Globus pallidus (tissue), 1 donor: Measurements from ENCODE around the gene IL1RL1.

Experiments used
- DNase-seq: peaks from one replicate; pipeline ENCODE4 v3.0.0-alpha.2; 2015; ENCODE audit warnings: low spot score

The IL1RL1 gene

DNA sequence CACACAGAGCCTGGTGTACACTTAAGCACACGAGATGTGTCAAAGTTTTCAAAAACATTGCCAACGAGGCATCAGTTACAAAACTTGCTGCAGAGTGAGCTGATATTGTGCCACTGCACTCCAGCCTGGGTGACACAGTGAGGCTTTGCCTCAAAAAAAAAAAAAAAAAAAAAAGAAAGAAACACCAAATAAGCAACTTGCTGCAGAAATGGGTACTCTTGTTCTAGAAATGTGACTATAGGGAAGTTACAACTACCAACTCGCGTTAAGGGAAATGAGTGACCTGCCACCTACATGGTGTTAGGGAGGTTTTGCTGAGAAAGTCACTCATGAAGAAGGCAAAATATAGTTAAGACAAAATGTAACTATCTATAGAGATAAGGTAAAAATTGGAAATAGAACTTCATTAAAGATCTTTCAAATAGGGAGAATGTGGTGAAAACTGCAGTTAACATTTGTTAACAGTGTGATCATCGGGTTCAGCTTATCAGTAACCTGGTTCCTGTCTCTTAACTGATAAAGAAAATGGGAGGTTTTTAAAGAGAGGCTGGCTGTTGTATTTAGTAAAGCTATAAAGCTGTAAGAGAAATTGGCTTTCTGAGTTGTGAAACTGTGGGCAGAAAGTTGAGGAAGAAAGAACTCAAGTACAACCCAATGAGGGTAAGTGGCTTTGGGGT lies at the start of gene IL1RL1:
Gene IL1RL1, plus strand, starts transcription at position 600 of the 677 bp plus-strand sequence. CDS start 26,702 bp downstream, outside the sequence.
- DNase-seq, result no peak

DNA sequence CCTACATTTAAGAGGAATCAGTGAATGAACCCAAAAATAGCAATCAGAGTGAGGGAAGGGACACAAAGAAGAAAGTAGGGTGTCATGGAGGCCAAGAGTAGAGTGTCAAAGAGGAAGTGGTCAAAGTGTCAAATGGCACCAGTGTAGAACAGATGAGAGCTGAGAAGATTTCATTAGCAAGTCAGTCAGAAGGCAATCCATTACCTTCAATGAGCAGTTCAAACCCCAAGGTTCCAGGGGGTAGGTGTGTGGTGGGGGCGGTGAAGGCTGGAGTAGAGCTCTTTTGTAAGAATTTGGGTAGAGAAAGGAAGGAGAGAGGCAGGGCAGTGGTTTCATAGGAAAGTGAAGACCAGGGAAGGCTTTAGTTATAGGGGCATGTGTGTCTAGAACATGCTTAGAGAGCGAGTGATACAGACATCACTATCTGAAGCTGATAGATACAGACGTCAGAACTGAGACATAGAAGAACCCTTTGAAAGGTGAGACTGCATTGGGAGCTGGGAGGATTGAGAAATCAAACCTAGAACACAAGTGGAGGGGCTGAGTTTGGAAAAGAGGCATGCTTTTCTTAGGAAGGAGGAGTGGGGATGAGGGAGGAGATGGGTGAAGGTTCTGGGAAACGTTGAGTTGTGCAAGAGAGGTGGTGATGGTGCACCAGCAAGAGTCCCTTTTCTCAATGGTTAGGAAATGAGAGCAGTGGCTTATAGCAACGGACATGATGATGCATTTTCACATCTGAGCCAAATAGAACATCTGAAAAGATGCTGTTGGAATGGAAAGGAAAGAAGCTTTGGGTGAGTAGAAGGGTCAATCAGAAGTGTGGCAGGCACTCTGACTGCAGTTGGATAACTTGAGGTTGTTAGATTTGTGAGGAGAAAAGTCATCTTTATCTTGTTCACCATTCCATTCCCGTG lies 48.9 kb upstream of the IL1RL1 start:
- DNase-seq, result no peak

DNA sequence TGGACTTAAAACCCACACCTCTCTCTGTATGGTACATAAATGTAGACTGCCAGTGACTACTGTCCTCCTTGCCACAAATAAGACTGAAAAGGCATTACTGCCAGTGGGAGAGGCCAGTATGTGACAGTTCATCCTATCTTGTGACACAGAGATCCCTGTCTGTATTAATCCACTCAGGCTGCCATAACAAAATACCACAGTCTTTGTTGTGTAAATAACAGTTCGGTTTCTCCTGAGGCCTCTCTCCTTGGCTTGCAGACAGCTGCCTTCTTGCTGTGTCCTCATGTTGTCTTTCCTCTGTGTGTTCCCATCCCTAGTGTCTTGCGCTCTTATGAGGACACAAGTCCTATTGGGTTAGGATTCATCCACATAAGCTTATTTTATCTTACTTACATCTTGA lies 46.4 kb upstream of the IL1RL1 start:
- no peak for DNase-seq

DNA sequence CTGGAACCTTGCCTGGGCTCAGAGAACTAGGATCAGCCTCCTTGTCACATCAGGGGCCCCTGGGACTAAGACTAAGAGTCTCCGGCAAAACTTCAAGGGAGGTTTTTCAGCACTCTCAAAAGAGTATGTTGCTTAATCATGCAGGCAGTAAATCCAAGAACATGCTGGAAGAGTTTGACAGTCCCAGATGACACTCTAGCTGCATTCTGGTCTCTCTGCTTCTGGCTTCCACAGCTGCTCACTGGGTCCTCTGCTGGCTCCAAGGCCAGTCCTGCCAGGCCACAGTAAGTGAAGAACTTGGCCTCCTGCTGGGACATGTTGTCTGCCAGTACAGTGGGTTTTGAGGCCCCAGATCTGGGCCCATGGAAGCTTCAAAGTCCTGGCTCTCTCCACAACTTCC lies 45.2 kb upstream of the IL1RL1 start:
- no peak for DNase-seq

DNA sequence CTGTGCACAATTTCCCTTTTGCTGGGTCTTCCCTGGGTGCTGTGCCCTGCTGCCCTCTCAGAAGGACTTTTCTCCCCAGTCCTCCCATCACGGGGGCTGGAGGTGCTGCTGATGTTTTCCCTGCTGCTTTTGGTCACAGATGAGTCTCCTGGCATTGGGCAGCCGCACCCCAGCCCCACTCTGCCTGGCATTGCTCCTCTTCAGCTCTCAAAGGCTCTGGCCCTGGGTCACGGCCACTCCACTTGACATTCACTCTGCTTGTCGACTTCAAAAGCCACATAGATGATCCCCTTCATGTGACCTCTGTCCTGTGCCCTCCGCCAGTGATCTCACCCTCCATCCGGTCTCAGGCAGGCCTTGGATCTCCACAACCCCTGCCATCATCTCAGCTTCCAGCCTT lies 43.6 kb upstream of the IL1RL1 start:
- DNase-seq, result no peak

DNA sequence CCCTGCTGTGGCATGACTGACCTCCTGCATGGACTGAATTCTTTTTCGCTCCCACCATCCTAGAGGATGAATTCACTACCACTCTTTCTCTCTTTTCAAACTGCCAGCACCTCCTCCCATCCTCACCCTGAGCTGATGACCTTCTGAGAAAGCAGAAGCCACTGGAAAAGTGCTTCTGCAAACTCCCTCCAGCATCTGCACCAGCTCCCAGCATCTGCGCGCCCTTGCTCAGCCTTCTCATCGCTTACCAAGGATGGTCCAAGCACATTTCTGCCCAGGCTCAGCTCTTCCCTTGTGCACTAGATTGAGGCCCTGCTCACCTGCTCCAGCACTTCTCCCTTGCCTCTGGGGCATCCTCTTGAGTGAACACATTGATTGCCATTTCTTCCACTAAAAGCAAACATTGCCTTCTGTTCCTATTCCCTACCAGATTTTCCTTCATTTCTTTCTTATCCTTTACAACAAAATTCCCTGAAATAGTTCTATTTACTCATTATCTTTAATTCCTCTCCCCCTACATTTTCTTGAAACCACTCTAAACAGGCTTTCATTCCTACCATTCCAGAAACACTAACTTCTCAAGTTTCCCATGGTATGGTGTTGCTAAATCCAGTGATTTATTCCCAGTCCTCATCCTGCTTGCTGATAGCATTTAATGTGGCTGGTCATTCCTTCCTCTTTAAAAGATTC lies 42.7 kb upstream of the IL1RL1 start:
- no peak for DNase-seq

DNA sequence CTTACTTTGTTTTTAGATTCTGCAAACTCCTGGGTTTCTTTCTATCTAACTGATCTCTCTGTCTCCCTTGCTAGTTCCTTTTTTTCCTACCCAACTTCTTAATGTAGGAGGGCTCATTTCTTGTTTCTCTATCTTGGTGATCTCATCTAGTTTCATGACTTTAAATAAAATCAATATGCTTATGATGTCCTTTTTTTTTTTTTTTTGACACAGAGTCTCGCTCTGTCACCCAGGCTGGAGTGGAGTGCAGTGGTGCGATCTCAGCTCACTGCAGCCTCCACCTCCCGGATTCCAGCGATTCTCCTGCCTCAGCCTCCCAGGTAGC lies 42.2 kb upstream of the IL1RL1 start:
- DNase-seq, result no peak

DNA sequence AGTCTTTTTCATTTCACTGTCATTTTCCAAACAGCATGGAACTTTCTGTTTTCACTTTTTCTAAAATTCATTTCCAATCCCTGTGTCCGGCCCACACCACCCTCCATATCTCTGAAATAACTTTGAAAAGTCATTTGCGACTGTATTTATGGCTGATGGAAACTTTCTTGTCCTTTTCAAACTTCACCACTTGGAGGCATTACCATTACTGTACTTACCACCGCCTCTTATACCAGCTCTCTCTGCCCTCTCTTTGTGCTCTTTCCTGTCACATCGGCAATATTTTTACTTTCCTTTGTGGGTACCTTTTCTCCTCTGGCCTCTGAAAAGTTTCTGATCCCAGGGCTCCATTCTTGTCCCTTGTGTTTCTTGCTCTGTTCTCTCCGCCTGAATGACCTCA lies 39.5 kb upstream of the IL1RL1 start:
- no peak for DNase-seq

DNA sequence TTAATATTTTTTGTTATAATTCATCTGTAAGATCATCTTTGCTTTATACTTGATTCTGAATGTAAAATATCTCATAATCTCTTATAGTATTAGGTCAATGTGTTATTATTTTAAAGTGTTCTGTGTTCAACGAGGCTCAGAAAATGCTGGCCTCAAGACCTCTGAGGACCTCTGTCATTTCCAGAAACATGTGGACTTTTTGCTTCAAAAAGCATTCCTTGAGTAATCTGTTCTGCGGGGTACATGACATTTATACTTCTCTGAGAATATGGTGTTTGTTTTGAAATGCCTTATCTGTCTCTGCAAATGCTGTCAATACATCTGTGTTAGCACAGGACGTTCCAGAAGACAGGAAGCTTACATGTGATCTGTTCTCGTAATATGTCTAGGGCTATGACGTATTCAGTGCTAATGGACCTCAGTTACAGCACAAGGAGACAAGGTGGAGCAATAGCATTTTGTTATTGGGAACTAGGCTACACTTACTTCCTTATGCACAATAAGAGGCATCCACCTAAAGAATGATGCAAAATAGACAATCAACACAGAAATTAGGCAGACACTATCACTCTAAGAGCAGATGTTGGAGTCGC lies 37.6 kb upstream of the IL1RL1 start:
- DNase-seq, result no peak

DNA sequence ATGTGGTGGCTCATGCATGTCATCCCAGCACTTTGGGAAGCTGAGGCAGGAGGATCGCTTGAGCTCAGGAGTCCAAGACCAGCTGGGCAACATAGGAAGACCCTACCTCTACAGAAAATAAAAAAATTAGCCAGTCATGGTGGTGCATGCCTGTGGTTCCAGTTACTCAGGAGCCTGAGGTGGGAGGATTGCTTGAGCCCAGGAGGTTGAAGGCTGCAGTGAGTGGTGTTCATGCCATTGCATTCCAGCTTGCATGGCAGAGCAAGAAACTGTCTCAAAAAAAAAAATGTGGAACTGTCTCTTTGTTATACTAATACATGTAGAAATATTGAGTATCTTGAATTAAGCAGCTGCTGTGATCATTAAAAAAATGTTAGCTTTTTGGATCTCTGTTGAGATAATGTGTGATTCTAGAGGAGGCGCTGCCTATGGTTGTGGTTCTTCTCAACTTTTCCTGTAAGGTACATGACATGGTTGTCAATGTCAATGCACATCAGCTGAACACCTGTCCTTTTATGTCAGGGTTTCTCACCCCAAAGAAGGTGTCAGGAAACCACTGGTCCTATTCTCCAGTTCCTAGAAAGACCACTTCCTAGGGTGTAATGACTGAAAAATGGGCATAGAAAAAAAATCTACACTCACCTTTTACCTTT lies 34.7 kb upstream of the IL1RL1 start:
- no peak for DNase-seq

DNA sequence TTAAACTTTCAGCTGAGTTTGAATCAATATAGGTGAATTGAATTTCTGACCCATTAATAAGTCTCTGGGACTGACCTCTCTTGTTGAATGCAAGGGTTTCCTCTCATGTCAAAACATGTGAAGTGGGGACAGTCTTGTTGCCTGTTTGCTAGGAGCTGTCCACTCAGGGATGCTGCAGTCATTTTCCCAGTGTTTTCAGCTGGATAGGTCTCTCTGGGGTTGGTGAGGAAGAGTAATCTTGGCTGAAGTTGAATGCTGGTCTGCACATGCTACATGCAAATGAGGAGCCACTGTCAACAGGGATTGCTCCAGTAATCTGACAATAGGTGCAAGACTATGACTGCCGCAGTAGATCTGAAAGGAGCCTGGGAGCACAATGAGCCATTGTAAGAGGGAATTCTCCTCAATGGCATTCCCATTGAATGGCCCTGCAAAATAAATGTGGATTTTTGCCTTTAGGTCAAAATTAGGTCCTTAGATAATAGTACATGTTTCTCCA lies 34.1 kb upstream of the IL1RL1 start:
- DNase-seq, result no peak

DNA sequence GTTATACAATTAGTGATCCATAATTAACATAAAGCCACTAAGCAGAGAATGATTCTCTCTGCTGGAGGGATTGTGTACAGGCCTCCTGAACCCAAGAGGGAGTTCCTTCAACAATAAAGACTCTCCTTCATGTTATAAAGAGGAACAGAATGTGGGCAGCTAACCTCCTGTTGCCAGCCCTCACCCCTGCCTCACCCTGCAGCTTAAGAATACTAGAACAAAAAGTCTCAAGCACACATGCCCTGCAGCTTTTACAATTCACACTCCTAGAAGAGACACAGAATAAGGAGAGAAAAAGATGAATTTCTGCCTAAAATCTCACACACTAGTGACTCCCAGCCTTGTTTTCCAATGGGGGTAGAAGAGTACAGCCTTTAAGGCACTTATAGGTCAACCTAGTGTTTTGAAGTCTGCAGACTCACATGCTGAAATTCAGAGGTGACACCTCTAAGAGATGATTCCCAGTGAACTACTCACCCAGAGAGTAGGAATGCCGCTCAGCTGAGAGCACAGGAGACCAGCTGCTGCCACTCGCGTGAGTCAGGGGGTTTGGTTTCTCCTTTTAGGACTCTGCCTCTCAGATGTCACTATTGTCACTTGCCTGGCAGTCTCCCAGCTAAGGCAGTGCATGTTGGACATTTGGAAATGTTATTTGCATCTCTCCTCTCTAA lies 32.5 kb upstream of the IL1RL1 start:
- DNase-seq, result no peak

DNA sequence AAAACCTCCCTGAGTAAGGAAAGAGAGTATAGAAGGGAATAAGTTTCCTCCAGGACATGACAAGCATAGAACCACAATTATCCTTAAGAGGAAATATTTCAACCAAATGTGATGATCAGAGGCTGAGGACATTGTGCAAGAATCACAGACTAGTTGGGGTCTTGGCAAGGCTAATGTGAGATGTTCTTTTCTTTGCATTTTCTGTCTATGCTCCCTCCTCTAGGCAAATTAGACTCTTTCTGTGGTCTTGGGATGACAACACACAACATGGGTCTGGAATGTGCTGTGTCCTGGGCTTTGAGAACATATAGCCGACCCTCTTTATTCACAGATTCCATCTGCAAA lies 32.0 kb upstream of the IL1RL1 start:
- no peak for DNase-seq

DNA sequence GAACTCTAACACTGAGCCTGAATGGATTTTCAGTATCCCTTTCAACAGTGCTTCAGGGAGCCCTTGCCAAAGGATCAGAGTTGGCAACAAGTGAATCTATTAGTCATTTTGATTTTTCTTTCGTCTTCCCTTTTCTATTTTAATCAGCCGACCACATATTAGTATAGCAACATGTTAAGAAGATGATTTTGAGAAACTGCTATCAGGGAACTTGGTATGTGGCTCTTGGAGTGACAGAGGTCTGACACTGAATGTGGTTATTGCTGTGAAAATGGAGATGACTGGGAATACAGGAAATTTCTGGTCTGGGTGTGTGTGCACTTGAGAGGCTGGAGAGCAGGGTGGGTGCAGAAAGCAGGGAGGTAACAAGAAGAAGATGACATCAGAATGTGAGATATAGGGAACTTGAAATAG lies 28.7 kb upstream of the IL1RL1 start:
- no peak for DNase-seq

DNA sequence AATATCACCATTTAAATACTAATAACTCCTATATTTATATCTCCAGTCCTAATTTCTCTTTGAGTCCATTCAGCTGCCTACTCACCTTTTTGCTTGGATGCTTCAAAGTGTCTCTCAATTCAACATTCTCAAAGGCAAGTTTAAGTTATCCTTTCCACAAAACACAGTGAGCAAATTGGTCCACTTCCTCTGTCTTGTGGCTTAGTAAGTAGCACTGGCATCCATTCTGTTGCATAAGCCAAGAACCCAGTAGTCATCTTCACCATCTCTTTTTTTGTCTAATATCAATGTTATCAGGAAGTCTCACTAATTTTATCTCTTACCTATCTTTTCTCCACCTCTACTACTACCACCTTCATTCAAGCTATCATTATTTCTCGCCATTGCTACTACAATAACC lies 27.4 kb upstream of the IL1RL1 start:
- no peak for DNase-seq

DNA sequence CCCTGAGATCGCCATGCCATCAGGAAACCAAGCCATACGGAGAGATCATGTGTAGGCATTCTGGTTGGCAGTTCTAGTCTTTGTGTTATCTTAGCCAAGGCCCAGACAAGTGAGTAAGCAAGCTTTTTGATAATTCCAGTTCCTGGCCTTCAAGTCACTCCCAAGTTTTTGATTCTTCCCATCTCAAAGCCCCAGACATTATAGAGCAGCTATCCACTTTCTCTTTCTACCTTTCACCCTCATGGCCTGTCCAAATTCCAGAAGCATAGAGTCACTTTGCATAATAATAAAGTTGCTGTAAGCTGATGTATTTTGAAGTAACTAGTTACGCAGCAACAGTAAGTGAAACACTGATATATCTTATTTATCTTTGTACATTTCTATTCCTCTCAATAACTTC lies 26.8 kb upstream of the IL1RL1 start:
- DNase-seq, result no peak

DNA sequence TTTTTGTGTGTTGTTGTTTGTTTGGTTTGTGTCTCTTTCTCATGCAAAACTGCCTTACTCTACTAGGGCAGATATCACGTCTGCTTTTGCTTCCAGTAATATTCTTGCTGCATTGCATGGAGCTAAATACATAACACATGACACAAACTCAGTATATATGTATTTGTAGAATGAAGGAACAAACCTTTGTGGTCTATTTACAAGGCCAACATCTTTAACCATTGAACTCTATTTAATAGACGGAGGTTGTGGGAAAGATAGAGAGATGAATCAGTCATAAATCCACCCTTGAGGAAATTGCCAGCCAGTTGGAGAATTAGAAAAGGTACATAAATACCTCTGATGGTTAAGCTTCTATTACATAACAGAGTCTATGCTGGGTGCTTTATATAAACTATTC lies 26.0 kb upstream of the IL1RL1 start:
- DNase-seq, result no peak

DNA sequence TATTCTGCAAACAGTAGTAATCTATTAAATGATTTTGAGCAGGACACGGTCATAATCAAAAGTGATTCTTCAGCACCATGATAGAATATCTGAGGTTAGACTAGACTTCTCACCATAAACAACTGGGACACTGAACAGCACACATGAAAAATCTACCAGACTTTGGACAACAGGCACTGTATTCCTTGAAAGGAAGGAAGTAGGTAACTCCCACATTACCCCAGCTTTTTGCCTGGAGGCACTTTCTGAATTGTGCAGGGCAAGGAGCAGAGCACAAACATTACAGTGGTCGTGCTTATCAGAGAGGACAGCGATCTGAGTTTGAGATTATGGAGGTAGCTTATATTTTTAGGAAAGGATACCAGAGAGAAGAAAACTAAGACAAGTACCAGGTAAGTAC lies 25.3 kb upstream of the IL1RL1 start:
- DNase-seq, result no peak

DNA sequence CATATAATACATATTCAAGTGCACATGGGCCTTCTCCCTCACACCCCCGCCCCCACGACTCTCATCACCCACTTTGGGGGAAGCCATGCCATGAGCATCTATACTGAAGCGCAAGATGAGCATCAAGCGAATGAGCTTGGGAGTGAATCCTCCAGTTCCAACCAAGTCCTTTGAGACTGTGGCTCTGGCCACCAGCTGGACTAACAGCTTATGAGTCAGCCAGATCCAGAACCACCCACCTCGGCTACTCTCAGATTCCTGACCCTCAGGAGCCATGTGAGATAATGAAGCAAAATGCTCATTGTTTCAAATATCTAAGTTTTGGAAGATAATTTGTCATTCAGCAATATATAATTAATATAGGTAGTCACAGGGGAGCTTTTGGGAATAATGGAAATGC lies 22.2 kb upstream of the IL1RL1 start:
- no peak for DNase-seq

DNA sequence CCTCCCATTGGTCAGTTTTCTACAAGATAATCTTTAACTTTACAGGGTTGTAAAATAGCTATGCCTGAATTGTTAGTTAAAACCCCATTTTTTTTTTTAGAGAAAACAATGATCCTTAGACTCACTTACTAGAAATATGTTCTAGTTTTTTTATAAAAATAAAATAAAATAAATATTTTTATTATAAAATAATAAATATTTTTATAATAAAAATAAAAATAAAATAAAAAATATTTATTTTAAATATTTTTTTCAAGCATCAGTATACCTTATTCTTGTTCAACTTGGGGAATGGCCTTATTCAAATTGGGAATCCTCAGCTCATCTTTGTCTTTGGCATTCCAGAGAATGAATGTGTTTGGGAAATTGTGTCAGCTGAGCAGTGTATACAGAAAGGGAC lies 20.8 kb upstream of the IL1RL1 start:
- DNase-seq, result no peak

DNA sequence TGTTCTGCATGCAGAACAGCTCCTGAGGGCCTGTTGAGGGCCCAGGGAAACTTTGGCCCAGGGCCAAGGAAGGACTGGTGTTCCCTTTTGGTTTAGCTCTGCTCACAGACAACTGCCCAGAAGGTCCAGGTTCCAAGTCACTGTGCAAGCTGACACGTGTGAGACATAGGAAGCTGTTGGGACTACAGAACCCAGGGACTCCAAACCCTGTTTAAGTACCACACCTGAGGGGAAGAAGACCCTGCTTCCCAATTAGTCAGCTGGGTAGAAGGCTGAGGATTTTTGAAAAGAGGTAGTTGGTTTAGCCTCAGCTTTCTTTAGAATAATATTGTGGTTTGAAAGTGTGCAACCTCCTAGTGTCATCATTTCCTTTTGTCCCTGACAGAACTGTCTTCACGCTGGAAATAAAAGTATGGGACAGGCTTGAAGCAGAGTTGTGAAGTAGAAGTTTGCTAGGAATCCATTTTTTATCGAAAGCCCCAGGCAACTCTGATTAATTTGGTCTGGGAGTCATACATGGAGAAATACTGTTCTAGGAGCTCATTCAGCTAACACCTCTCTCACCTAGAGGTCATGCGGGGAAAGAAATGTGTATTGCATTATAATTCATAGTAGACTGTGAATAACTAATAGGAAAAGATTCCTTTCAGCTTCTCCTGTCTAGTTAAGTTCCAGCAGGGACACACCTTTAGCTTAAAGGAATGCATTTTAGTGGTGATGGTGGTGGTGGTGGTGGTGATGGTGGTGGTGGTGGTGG lies 19.9 kb upstream of the IL1RL1 start:
- DNase-seq, result no peak
